Stimulated activated naive CD8-positive, alpha-beta T cell treated with anti-CD3 and anti-CD28 coated beads, Interleukin-15, Interleukin-2, amounts not matched to agents 100 U/mL and 50 U/mL, for 24 hours (primary cell): ENCODE results near the gene TAF8.

Experiments used
- ATAC-seq: fragments of 150-1000 bp; cut with Tn5 transposase; one replicate; pipeline ENCODE4 v1.10.0; 2021
- DNase-seq: peaks from one replicate; pipeline ENCODE4 v3.0.0; 2021

Gene TAF8

GRCh38 chr6:42100029-42100901 is 49.9 kb downstream of the TAF8 start:
- DNase-seq (peak; percentile 43), ATAC-seq (peak; percentile 38)

DNA sequence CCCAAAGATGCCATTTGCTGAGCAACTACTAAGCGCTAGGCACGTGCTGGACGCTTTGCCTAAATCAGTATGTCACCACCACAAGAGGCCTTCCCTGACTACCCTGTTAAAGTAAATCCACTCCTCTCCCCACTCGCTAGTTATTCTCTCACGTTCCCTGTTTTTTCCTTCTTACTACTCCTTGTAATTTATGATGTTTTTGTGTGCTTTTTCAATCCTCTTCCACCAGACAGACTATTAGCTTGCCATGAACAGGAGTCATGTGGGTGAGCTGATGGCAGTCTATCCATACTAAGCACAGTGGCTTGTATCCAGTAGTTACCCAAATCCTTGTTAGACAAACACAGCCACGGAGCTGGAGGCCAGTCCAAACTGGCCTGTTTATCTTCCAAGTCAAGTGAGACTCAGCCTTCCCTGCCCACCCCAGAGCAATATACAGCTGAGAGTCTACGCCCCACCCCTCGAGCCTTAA is 50.9 kb downstream of the TAF8 start:
- DNase-seq: no peak
- ATAC-seq: no peak

DNA sequence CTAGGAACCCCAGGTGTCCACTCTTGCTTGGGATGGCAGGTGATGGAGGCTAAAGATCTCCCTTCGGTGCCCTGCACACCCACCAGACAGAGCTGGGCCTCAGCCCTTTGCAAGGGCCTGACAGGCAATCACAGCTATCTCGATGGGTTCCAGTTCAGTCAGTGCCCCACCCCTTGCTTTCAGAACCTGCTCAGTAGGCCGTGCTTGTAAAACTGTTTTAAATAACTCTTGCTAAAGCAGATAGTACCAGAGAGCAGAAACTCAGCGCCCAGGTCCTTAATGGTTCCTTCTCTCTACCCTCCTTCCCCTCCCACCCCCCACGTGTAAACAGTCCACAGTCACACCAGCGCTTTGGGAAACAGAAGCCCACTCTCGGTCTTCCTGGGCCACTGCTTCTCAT is 52.9 kb downstream of the TAF8 start:
- no peak for ATAC-seq

DNA sequence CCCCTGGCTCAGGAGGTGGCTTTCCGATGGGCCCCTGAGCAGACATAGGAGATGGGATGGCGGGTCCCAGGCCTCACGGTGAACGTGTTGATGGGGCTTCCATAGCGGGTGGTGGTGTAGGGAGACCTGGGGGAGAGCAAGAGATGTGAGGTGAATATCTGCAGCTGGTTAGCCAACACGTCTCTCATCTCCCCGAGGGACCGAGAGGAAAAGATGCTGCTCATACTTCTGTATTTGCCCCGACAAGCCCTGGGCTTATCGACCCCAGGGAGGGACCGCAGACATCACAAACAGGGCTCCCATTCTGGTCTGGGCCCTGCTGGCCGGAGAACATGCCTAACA is 53.4 kb downstream of the TAF8 start:
- DNase-seq (no peak), ATAC-seq (no peak)

More for the DNA sequence above, 52.9 kb downstream of the TAF8 start:
- DNase-seq: no peak

DNA sequence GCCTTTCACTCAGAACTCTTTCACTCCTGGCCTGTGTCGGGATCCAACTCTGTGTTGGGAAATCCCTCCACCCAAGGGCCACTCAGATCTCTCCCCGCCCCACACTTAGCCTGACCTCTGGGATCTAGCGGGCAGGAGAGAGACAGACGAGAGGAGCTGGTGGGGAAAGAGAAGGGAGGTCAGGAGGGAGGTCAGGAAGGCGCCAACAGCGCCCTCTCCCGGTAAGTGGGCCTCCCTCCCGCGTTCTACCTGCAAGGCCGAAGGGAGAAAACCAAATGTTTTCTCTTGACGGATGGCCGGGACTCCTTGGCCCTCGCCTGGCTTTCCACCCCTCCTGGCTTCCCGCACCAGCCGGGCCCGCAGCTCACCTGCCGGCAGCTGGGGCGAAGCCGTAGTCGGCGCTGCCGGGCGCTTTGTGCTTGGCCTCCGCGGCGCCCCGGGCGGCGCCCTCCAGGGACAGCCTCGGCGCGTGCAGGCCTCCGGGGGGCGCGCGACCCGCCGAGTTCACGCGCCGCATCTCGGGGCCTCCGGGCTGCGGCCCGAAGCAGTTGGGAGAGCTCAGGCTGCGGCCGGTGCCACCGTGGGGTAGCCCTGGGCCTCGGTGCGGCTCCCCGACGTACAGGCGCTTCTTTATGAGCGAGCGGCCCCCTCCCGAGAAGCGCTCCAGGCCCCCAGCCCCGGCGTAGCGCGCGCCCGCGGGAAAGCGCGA is 53.9 kb downstream of the TAF8 start:
- DNase-seq (peak; percentile 85), ATAC-seq (peak; percentile 75)

GRCh38 chr6:42104804-42105125 is 54.4 kb downstream of the TAF8 start:
- no peak for DNase-seq
- ATAC-seq: no peak

DNA sequence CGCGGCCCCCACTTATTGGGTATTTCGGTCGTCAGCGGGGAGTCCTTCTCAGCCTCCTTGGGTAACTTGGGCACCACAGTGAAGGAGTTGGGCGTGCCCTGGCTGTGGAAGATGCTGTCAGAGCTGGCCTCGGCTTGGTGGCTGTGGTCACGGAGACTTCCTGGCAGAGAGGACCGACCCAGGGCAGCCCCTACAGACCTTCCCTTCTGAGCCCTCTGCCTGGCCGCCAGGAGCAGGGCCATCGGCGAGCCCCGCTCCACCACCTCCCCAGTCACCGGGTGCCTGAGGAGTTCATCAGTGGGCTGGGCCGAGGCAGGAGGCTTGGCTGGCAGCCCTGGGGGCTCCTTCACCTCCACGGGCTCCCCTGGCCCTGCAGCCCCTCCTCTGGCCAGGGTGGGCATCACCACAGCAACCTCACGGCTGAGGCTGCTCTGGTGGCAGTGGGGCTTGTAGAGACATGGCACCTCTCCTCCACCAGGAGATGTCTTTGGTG is 54.9 kb downstream of the TAF8 start:
- ATAC-seq (no peak), DNase-seq (no peak)

GRCh38 chr6:42105709-42106108 is 55.4 kb downstream of the TAF8 start:
- ATAC-seq (no peak), DNase-seq (no peak)

GRCh38 chr6:42106112-42107023 is 56.0 kb downstream of the TAF8 start:
- DNase-seq: no peak
- ATAC-seq: no peak

DNA sequence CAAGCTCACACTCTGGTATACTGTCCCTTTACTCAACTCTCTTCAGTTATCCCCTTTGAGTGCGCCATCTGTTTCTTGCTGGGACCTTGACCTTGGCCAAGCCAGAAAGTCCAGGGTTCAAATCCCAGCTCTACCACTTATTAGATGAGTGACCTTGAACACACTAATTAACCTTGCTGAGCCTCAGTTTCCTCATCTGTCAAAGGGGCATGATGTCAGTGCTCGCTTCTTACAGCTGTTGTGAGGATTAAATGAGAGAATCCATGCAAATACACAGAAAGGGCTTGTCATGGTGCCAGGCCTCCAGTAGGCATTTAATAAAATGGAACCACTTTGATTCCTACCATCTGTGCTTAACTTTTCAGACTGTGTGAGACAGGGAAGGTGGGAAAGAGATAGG is 57.7 kb downstream of the TAF8 start:
- ATAC-seq: no peak

GRCh38 chr6:42110683-42111082 is 60.4 kb downstream of the TAF8 start:
- ATAC-seq (no peak), DNase-seq (no peak)

More for the DNA sequence above, 57.7 kb downstream of the TAF8 start:
- no peak for DNase-seq

GRCh38 chr6:42112351-42112750 is 62.0 kb downstream of the TAF8 start:
- DNase-seq (no peak), ATAC-seq (no peak)

GRCh38 chr6:42113936-42114636 is 63.8 kb downstream of the TAF8 start:
- ATAC-seq: peak; percentile 59
- DNase-seq: no peak

GRCh38 chr6:42117843-42118161 is 67.5 kb downstream of the TAF8 start:
- DNase-seq (no peak), ATAC-seq (no peak)

- DNase-seq (no peak), ATAC-seq (no peak)
Observed at GRCh38 chr6:42118162-42119001, 68.1 kb downstream of the TAF8 start.

DNA sequence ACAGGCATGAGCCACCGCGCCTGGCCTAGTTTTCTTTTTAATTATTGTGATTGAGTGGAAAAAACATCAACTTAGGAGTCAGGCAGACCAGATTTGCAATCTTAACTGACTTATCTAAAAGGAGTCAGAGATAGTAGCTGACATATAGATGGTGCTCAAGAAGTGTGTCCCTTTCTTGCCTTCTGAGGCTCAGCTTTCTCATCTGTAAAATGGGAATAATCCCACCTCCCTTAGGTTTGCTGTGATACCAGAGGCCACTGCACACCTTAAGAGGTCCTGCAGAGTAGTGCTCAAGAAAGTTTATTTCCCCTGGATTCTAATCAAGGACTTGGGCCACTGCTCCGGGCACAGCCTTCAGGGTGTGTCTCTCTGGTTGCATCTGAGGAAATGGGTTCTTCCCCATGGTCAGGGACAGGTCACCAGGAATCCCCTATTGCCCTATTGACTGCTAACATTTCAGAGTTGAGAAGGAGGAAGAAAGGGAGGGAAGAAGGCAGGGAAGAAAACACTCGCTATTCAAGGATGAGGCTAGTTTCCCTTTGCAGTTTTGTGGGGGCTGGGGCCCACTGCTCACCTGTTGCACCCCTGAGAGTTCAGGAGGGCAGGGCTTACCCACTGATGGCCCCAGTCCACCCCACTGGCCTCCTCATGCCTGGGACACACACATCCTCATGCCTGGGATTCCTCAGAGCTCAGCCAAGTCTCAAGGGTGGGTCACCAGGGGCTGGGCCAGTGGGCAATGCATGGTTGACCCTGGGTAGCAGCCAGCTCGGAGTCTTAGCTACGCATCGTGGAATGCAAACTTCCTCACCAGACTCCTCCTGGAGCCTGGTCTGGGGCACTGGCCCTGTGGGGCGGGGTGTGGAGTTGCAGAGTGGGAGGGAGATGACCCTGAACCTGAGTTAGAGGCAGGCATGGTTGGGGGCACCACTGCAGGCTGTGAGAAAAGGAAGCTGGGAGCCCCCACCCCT is 70.9 kb downstream of the TAF8 start:
- ATAC-seq (no peak), DNase-seq (no peak)

DNA sequence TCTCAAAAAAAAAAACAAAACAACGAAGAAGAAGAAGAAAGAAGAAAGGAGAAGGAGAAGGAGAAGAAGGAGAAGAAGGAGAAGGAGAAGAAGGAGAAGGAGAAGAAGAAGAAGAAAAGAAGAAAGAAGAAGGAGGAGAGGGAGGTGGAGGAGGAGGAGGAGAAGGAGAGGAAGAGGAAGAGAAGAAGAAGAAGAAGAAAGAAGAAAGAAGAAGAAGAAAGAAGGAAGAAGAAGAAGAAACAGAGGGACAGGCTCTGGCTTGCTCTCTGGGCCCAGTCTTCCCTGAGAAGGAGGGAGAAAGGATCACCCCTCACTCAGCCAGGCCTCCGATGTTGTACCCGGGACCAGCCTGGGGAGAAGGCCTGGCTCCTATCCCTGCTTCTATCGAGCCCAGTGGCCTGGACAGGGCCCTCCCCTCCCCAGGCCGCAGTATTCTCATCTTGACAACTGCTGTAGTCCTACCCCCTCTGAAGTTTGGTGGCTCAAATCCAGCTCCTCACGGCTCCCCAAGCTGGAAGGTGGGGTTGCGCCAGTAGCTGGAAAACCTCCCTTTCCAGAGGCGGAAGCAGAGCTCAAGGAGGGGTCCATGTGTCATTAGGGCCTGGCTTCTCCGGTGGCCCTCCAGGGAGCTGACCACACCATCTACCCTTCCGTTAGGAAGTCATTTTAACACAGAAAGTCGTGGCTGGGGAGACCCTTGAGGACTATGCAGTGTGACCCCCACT is 73.2 kb downstream of the TAF8 start:
- DNase-seq: no peak
- ATAC-seq: no peak

DNA sequence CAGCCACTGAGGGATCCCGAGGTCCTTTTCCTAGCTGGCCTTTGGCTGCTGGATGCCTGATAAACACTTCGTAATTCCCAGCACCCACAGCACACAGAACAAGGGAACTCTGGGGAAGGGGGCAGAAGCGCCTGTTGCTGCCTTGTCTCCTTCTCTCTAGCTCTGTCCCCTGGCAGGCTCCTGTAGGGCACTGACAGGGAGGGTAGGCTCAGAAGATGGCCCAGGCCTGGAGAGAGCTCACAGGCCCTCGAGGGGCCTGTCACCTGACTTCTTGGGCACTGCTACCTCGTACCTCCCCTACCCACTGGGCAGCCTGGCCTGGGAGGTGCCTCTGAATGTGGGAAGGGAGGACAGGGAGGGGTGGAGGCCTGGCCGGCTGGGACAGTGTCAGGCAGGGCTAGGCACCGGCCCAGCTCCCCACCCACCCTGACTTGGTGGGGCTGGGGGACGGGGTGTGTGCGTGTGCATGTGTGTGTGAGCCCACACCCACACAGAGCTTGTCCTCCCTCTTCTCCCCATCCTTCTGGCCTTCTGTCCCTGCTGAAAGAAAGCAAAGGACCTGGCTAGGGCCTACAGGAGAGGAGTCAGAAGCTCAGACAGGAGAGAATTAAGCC is 74.0 kb downstream of the TAF8 start:
- ATAC-seq (no peak), DNase-seq (no peak)

DNA sequence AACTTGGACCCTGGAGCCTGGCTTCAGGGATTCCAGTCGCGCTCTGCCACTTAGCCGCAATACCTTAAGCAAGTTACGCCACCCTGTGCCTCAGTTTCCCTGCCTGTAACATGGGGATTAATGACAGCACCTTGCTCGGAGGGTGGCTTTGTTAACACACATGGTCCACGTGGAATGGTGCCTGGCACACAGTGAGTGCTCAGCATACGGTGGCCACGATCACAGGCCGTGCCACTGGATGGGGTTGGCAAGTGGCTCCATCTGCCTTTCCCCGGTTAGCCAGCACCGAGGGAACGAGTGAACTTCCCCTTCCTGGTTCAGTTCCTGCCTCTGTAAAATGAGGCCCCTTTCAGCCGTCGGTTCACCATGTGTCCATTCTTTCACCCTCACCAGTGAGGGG is 74.9 kb downstream of the TAF8 start:
- DNase-seq (no peak), ATAC-seq (no peak)
